ENCODE results near the gene PPP1CB.
"Not testable (repeated sequence)": the region's sequence is repeated elsewhere in the genome, so short reads cannot be mapped to it uniquely, and the experiment has no call there.

Gene PPP1CB

DNA sequence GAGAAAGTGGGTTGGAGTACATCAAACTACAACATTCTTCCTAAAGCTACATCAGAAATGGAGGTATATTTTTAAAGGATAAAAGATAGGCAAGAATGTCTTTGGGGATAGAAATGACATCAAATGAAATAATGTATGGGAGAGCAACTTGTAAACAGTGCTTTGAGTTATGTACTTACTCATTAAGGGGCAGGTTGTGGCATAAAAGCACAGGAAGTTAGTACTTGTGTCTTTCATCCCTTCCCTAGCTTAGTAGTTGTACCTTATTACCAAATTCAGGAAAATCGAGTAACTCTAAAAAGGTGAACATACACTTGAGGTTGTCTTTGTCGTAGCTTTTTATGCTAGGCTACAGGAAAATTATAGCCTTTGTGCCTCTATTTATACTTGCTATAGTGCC is 28.9 kb downstream of the PPP1CB start:
- H3K4me3 ChIP-seq (replicated peaks; ENCODE audit: insufficient read depth, low read length), result no peak overlapping the region
- TF ChIP-seq, protein P1, sequence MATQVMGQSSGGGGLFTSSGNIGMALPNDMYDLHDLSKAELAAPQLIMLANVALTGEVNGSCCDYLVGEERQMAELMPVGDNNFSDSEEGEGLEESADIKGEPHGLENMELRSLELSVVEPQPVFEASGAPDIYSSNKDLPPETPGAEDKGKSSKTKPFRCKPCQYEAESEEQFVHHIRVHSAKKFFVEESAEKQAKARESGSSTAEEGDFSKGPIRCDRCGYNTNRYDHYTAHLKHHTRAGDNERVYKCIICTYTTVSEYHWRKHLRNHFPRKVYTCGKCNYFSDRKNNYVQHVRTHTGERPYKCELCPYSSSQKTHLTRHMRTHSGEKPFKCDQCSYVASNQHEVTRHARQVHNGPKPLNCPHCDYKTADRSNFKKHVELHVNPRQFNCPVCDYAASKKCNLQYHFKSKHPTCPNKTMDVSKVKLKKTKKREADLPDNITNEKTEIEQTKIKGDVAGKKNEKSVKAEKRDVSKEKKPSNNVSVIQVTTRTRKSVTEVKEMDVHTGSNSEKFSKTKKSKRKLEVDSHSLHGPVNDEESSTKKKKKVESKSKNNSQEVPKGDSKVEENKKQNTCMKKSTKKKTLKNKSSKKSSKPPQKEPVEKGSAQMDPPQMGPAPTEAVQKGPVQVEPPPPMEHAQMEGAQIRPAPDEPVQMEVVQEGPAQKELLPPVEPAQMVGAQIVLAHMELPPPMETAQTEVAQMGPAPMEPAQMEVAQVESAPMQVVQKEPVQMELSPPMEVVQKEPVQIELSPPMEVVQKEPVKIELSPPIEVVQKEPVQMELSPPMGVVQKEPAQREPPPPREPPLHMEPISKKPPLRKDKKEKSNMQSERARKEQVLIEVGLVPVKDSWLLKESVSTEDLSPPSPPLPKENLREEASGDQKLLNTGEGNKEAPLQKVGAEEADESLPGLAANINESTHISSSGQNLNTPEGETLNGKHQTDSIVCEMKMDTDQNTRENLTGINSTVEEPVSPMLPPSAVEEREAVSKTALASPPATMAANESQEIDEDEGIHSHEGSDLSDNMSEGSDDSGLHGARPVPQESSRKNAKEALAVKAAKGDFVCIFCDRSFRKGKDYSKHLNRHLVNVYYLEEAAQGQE (IDR thresholded peaks at IDR 0.05; ENCODE audit: insufficient replicate concordance, low read depth), result no peak
- TF ChIP-seq SPI1 (IDR thresholded peaks at IDR 0.05; ENCODE audit: borderline replicate concordance, low read depth) (no peak), GABPA (IDR thresholded peaks at IDR 0.05; ENCODE audit: low read depth) (no peak), POLR2AphosphoS5 (IDR thresholded peaks at IDR 0.05; ENCODE audit: low read depth) (no peak)
- TF ChIP-seq, protein P2, sequence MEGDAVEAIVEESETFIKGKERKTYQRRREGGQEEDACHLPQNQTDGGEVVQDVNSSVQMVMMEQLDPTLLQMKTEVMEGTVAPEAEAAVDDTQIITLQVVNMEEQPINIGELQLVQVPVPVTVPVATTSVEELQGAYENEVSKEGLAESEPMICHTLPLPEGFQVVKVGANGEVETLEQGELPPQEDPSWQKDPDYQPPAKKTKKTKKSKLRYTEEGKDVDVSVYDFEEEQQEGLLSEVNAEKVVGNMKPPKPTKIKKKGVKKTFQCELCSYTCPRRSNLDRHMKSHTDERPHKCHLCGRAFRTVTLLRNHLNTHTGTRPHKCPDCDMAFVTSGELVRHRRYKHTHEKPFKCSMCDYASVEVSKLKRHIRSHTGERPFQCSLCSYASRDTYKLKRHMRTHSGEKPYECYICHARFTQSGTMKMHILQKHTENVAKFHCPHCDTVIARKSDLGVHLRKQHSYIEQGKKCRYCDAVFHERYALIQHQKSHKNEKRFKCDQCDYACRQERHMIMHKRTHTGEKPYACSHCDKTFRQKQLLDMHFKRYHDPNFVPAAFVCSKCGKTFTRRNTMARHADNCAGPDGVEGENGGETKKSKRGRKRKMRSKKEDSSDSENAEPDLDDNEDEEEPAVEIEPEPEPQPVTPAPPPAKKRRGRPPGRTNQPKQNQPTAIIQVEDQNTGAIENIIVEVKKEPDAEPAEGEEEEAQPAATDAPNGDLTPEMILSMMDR (IDR thresholded peaks at IDR 0.05; ENCODE audit: insufficient read depth, low read length), result no peak
- no peaks in the 10 kb centered on the region for H3K27me3 ChIP-seq (ENCODE audit: insufficient read depth, poor library complexity, severe bottlenecking)
- no peak overlapping the region for H3K27ac ChIP-seq (replicated peaks)
- DNase-seq (ENCODE audit: low read depth in 1 of 2, low spot score in 1 of 2), result no peak

DNA sequence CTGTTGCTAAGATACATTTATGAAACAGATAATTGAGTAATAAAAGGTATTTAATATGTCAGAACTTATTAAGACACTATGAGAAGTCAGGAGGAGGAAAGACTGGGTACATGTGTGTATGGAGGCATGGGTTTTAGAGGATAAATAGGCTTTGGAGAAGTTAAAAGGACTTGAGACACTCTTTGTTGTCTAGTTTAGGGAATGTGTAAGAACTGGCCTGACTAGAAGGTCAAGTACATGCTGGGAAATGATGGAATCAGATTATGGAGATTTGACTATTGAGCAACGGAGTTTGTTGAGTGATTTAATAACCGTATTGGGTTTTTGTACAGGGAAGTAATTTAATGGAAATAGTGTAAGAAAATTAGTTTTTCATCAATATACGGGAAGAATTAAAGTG is 30.8 kb downstream of the PPP1CB start:
- TF ChIP-seq, protein P2 (IDR thresholded peaks at IDR 0.05; ENCODE audit: insufficient read depth, low read length), result no peak
- no peak for TF ChIP-seq SPI1 (IDR thresholded peaks at IDR 0.05; ENCODE audit: borderline replicate concordance, low read depth)
- TF ChIP-seq GABPA (IDR thresholded peaks at IDR 0.05; ENCODE audit: low read depth), result no peak
- TF ChIP-seq, protein P1 (IDR thresholded peaks at IDR 0.05; ENCODE audit: insufficient replicate concordance, low read depth), result no peak
- TF ChIP-seq POLR2AphosphoS5 (IDR thresholded peaks at IDR 0.05; ENCODE audit: low read depth), result no peak
- no peak for DNase-seq (ENCODE audit: low read depth in 1 of 2, low spot score in 1 of 2)
- no peak overlapping the region for H3K4me3 ChIP-seq (replicated peaks; ENCODE audit: insufficient read depth, low read length)

DNA sequence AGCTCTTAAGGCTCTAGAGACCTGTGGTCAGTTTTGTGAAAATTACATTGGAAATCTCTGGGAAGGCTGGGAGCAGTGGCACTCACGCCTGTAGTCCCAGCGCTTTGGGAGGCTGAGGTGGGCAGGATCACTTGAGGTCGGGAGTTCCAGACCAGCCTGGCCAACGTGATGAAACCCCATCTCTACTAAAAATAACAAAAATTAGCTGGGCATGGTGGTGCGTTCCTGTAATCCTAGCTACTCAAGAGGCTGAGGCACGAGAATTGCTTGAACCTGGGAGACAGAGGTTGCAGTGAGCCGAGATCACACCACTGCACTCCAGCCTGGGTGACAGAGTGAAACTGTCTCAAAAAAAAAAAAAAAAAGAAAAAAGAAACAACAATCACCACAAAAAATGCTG is 32.9 kb downstream of the PPP1CB start:
- not testable (repeated sequence) for H3K27ac ChIP-seq (replicated peaks); H3K27me3 ChIP-seq (ENCODE audit: insufficient read depth, poor library complexity, severe bottlenecking); H3K4me3 ChIP-seq (replicated peaks; ENCODE audit: insufficient read depth, low read length); DNase-seq (ENCODE audit: low read depth in 1 of 2, low spot score in 1 of 2)

More for the DNA sequence above, 30.8 kb downstream of the PPP1CB start:
- no peaks in the 10 kb centered on the region for H3K27me3 ChIP-seq (ENCODE audit: insufficient read depth, poor library complexity, severe bottlenecking)
- H3K27ac ChIP-seq (replicated peaks), result no peak overlapping the region

DNA sequence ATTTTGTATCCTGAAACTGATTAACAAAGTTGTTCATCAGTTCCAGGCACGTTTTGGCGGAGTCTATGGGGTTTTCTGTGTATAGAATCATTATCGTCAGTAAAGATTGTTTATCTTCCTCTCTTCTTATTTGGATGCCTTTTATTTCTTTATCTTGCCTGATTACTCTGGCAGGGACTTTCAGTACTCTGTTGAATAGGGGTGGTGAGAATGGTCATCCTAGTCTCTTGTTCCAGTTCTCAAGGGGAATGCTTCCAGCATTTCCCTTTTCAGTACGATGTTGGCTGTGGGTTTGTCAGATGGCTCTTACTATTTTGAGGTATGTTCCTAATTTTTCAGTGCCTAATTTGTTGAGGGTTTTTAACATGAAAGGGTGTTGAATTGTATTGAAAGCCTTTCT is 45.0 kb downstream of the PPP1CB start:
- TF ChIP-seq GABPA (IDR thresholded peaks at IDR 0.05; ENCODE audit: low read depth) (no peak), SPI1 (IDR thresholded peaks at IDR 0.05; ENCODE audit: borderline replicate concordance, low read depth) (no peak), POLR2AphosphoS5 (IDR thresholded peaks at IDR 0.05; ENCODE audit: low read depth) (no peak)
- TF ChIP-seq, protein P1 (IDR thresholded peaks at IDR 0.05; ENCODE audit: insufficient replicate concordance, low read depth), result no peak
- TF ChIP-seq, protein P2 (IDR thresholded peaks at IDR 0.05; ENCODE audit: insufficient read depth, low read length), result no peak
- Histone ChIP-seq H3K4me3 (replicated peaks; ENCODE audit: insufficient read depth, low read length) (no peak overlapping the region), H3K27ac (replicated peaks) (no peak overlapping the region), H3K27me3 (ENCODE audit: insufficient read depth, poor library complexity, severe bottlenecking) (no peaks in the 10 kb centered on the region)
- DNase-seq (ENCODE audit: low read depth in 1 of 2, low spot score in 1 of 2), result no peak
